ENCODE measurements around the gene PKNOX1.
"Not testable (repeated sequence)": the region's sequence is repeated elsewhere in the genome, so short reads cannot be mapped to it uniquely, and the experiment has no call there.

- not testable (repeated sequence) for TF ChIP-seq CTCF, POLR2A (IDR thresholded peaks at IDR 0.05)
Measured at GRCh38 chr21:43062955-43063664, 88.7 kb downstream of the PKNOX1 start.

Data from esophagus squamous epithelium (tissue), 4 donors.